Measurements from ENCODE around the gene HDAC1.
A peak's percentile ranks its signal among the peaks of the same experiment; 100 is the strongest.
"Not testable (repeated sequence)": the region's sequence is repeated elsewhere in the genome, so short reads cannot be mapped to it uniquely, and the experiment has no call there.

The HDAC1 gene

DNA sequence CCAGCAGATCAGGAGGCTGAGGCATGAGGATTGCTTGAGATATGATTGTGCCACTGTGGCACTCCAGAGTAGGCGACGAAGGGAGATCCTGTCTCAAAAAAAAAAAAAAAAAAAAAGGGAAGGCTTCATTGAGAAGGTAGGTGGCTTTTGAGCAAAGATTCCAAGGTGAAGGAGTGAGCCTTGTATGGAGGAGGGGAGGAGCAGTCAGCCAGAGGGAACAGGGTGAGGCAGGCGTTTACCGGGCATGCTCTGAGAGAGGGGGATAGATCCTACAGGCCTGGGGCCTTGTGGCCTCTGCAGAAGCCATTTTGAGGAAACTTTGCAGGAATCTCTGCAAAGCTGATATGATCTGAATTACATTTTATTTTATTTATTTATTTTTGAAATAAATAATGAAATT, 5.1 kb upstream of the HDAC1 start:
- TF ChIP-seq EZH2phosphoT487 (IDR thresholded peaks at IDR 0.05; ENCODE audit: borderline replicate concordance) (no peak), CTCF (conservative IDR thresholded peaks at IDR 0.05; ENCODE audit: low read length) (no peak)
- peaks cover 20% of the 10 kb centered on the region; the same call in 1 of the 2 replicates for H3K36me3 ChIP-seq (ENCODE audit: insufficient read depth, low read length)
- H2AFZ ChIP-seq (ENCODE audit: low read length): no peak overlapping the region
- no peaks in the 10 kb centered on the region for H4K20me1 ChIP-seq (ENCODE audit: insufficient read depth, low read length, poor library complexity, severe bottlenecking)
- no peak overlapping the region for H3K4me2 ChIP-seq (ENCODE audit: low read depth, low read length, poor library complexity, severe bottlenecking)
- H3K4me1 ChIP-seq (ENCODE audit: insufficient read depth, low read length, poor library complexity, severe bottlenecking): peaks cover 18% of the 10 kb centered on the region
- no peaks in the 10 kb centered on the region for H3K27me3 ChIP-seq (ENCODE audit: insufficient read depth, low read length, poor library complexity, severe bottlenecking)
- H3K4me3 ChIP-seq (ENCODE audit: low read length, poor library complexity, severe bottlenecking): no peak overlapping the region
- no peaks in the 10 kb centered on the region for H3K79me2 ChIP-seq (ENCODE audit: insufficient read depth, low read length)
- no peaks in the 10 kb centered on the region for H3K9me3 ChIP-seq (ENCODE audit: insufficient read depth, low read depth, low read length)
- peaks cover 4% of the 10 kb centered on the region; the same call in 1 of the 2 replicates for H3F3A ChIP-seq (ENCODE audit: low read depth)
- H3K9me2 ChIP-seq (replicated peaks; ENCODE audit: low read depth, low read length): no peaks in the 10 kb centered on the region
- H3K9ac ChIP-seq (ENCODE audit: low read depth, low read length, poor library complexity, severe bottlenecking): no peak overlapping the region

- Histone ChIP-seq H3K27me3 (ENCODE audit: insufficient read depth, low read length, poor library complexity, severe bottlenecking) (no peaks in the 10 kb centered on the region), H3K4me2 (ENCODE audit: low read depth, low read length, poor library complexity, severe bottlenecking) (no peak overlapping the region), H4K20me1 (ENCODE audit: insufficient read depth, low read length, poor library complexity, severe bottlenecking) (peaks cover 15% of the 10 kb centered on the region), H3K36me3 (ENCODE audit: insufficient read depth, low read length) (peaks cover 15% of the 10 kb centered on the region; the same call in 1 of the 2 replicates), H3K9me2 (replicated peaks; ENCODE audit: low read depth, low read length) (no peaks in the 10 kb centered on the region), H3K4me3 (ENCODE audit: low read length, poor library complexity, severe bottlenecking) (no peak overlapping the region), H3K79me2 (ENCODE audit: insufficient read depth, low read length) (peaks cover 23% of the 10 kb centered on the region), H2AFZ (ENCODE audit: low read length) (no peak overlapping the region), H3F3A (ENCODE audit: low read depth) (peaks cover 4% of the 10 kb centered on the region; the same call in 1 of the 2 replicates), H3K9ac (ENCODE audit: low read depth, low read length, poor library complexity, severe bottlenecking) (no peak overlapping the region), H3K9me3 (ENCODE audit: insufficient read depth, low read depth, low read length) (no peaks in the 10 kb centered on the region), H3K4me1 (ENCODE audit: insufficient read depth, low read length, poor library complexity, severe bottlenecking) (peaks cover 23% of the 10 kb centered on the region)
- no peak for TF ChIP-seq CTCF (conservative IDR thresholded peaks at IDR 0.05; ENCODE audit: low read length)
- TF ChIP-seq EZH2phosphoT487 (IDR thresholded peaks at IDR 0.05; ENCODE audit: borderline replicate concordance): no peak
Measured at GRCh38 chr1:32289256-32289655, 2.6 kb upstream of the HDAC1 start.

- H3K4me3 ChIP-seq (ENCODE audit: low read length, poor library complexity, severe bottlenecking): peak overlapping the region; percentile 86
- H2AFZ ChIP-seq (ENCODE audit: low read length): peak overlapping the region; percentile 91
- H3K27me3 ChIP-seq (ENCODE audit: insufficient read depth, low read length, poor library complexity, severe bottlenecking): no peaks in the 10 kb centered on the region
- H4K20me1 ChIP-seq (ENCODE audit: insufficient read depth, low read length, poor library complexity, severe bottlenecking): peaks cover 31% of the 10 kb centered on the region
- H3K9ac ChIP-seq (ENCODE audit: low read depth, low read length, poor library complexity, severe bottlenecking): peak overlapping the region; percentile 72
- peaks cover 4% of the 10 kb centered on the region; the same call in 1 of the 2 replicates for H3F3A ChIP-seq (ENCODE audit: low read depth)
- peaks cover 3% of the 10 kb centered on the region; the same call in 1 of the 2 replicates for H3K36me3 ChIP-seq (ENCODE audit: insufficient read depth, low read length)
- peak overlapping the region; percentile 77 for H3K4me2 ChIP-seq (ENCODE audit: low read depth, low read length, poor library complexity, severe bottlenecking)
- no peaks in the 10 kb centered on the region for H3K9me2 ChIP-seq (replicated peaks; ENCODE audit: low read depth, low read length)
- peaks cover 43% of the 10 kb centered on the region for H3K79me2 ChIP-seq (ENCODE audit: insufficient read depth, low read length)
- TF ChIP-seq EZH2phosphoT487 (IDR thresholded peaks at IDR 0.05; ENCODE audit: borderline replicate concordance): no peak
- TF ChIP-seq CTCF (conservative IDR thresholded peaks at IDR 0.05; ENCODE audit: low read length): no peak
- H3K4me1 ChIP-seq (ENCODE audit: insufficient read depth, low read length, poor library complexity, severe bottlenecking): peaks cover 39% of the 10 kb centered on the region
- no peaks in the 10 kb centered on the region for H3K9me3 ChIP-seq (ENCODE audit: insufficient read depth, low read depth, low read length)
Measured at GRCh38 chr1:32291145-32291707, 657 bp upstream of the HDAC1 start.

DNA sequence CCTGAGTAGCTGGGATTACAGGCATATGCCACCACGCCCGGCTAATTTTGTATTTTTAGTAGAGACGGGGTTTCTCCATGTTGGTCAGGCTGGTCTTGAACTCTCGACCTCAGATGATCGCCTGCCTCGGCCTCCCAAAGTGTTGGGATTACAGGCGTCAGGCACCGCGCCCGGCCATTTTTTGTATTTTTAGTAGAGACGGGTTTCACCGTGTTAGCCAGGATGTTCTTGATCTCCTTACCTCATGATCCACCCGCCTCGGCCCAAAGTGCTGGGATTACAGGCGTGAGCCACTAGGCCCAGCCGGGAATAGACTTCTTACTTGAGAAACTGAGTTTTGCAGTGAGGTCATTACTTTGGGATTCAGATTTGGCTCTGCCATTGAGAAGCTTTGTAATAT, 6.3 kb downstream of the HDAC1 start:
- H4K20me1 ChIP-seq (ENCODE audit: insufficient read depth, low read length, poor library complexity, severe bottlenecking): peaks cover 69% of the 10 kb centered on the region
- H3K79me2 ChIP-seq (ENCODE audit: insufficient read depth, low read length): peaks cover 99% of the 10 kb centered on the region
- not testable (repeated sequence) for H3K4me2 ChIP-seq (ENCODE audit: low read depth, low read length, poor library complexity, severe bottlenecking); H3K27me3 ChIP-seq (ENCODE audit: insufficient read depth, low read length, poor library complexity, severe bottlenecking); H2AFZ ChIP-seq (ENCODE audit: low read length); H3K4me3 ChIP-seq (ENCODE audit: low read length, poor library complexity, severe bottlenecking); H3K9ac ChIP-seq (ENCODE audit: low read depth, low read length, poor library complexity, severe bottlenecking); H3K9me3 ChIP-seq (ENCODE audit: insufficient read depth, low read depth, low read length); H3K9me2 ChIP-seq (replicated peaks; ENCODE audit: low read depth, low read length); H3F3A ChIP-seq (ENCODE audit: low read depth)
- H3K4me1 ChIP-seq (ENCODE audit: insufficient read depth, low read length, poor library complexity, severe bottlenecking): peaks cover 34% of the 10 kb centered on the region
- peaks cover 19% of the 10 kb centered on the region; the same call in 1 of the 2 replicates for H3K36me3 ChIP-seq (ENCODE audit: insufficient read depth, low read length)
